Gastrocnemius medialis (tissue), 4 donors: ENCODE measurements around the gene ROGDI.

Source experiments
- CTCF ChIP-seq, 5 experiments: fragments of 450-650 bp in 3 of 5; fragments of 200-600 bp in 2 of 5; sonication (generic) in 2 of 5; IDR thresholded peaks in 4 of 5; conservative IDR thresholded peaks in 1 of 5; 1 replicate in 4 of 5; 2 replicates in 1 of 5; pipeline ENCODE4 v1.5.1; 2016 to 2019; ENCODE audit warnings: antibody characterized with exemption in 5 of 5, mild to moderate bottlenecking in 3 of 5, moderate library complexity in 3 of 5
- POLR2A ChIP-seq, 2 donors: fragments of 450-650 bp; IDR thresholded peaks; one replicate each; pipeline ENCODE4 v1.6.1; 2017; ENCODE audit warnings: antibody characterized with exemption in 2 of 2, mild to moderate bottlenecking in 2 of 2, moderate library complexity in 2 of 2

- TF ChIP-seq CTCF (IDR thresholded peaks at IDR 0.05 in 4 of 5, conservative IDR thresholded peaks at IDR 0.05 in 1 of 5) = no peak
- TF ChIP-seq POLR2A (IDR thresholded peaks at IDR 0.05) = no peak
These were observed 22.2 kb downstream of the ROGDI start for GRCh38 chr16:4780235-4780634.
